Neural crest cell (in vitro differentiated cells): ENCODE data around the gene CCDC149. TPM values are rescaled to one million over a fixed set of nuclear protein-coding genes. Genes with fewer than 3 reads are reported as not detected.

Experiments
- DNase-seq: peaks from one replicate; pipeline ENCODE4 v3.0.0; 2021; ENCODE audit warnings: low read depth, mixed read lengths, low spot score
- H3K27ac Mint-ChIP-seq: one replicate; pipeline ENCODE4 v1.8.0; 2021; ENCODE audit warnings: mild to moderate bottlenecking, mixed read lengths; ENCODE audit not compliant: unreplicated experiment
- H3K27me3 Mint-ChIP-seq: 2 replicates; pipeline ENCODE4 v1.8.0; 2021; ENCODE audit warnings: low read depth, mild to moderate bottlenecking, mixed read lengths
- H3K36me3 Mint-ChIP-seq: 2 replicates; pipeline ENCODE4 v1.8.0; 2021; ENCODE audit warnings: low read depth, mild to moderate bottlenecking, mixed read lengths
- H3K4me1 Mint-ChIP-seq: 2 replicates; pipeline ENCODE4 v1.8.0; 2021; ENCODE audit warnings: mixed read lengths
- H3K4me3 Mint-ChIP-seq: one replicate; pipeline ENCODE4 v1.8.0; 2021; ENCODE audit warnings: mild to moderate bottlenecking, mixed read lengths
- H3K9me3 Mint-ChIP-seq: 2 replicates; pipeline ENCODE4 v1.8.0; 2021; ENCODE audit warnings: mixed read lengths
- total RNA-seq: library from RNA; stranded (reverse); gene quantifications from 2 replicates; pipeline ENCODE4 v1.2.1, GENCODE V29; 2021
- TF ChIP-seq, protein P1 (sequence below): fragments of 200-600 bp; sonication (generic); conservative IDR thresholded peaks from 2 replicates; pipeline ENCODE4 v1.5.0; 2021; ENCODE audit warnings: antibody characterized with exemption, mild to moderate bottlenecking

Gene CCDC149
- total RNA-seq, 1 donor from 2014 or later, result 11.9 TPM

DNA sequence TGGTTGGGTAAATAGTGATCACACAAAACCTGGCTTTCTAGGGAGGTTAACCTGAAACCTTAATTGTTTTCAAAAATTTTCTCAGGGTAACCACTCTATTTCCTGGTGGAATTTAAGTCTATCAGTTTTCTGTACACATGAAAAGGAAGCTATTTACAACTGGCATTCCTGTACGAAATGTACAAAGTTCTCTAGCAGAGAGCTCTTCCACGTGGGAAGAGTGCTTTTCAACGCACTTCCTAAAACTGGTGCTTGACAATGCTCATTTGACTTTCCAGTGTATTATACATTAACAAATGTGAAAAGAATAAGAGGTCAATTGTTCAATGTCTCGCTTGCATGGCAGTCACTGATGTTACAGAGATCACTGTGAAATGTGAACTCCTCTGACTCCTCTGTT, 120.3 kb downstream of the CCDC149 start:
- Mint-ChIP-seq H3K4me1 (peaks cover 27% of the 10 kb centered on the region), H3K27me3 (peaks cover 22% of the 10 kb centered on the region), H3K9me3 (peaks cover 3% of the 10 kb centered on the region), H3K36me3 (peaks cover 4% of the 10 kb centered on the region), H3K4me3 (no peak overlapping the region), H3K27ac (no peak overlapping the region)
- no peak for DNase-seq
- TF ChIP-seq, protein P1, sequence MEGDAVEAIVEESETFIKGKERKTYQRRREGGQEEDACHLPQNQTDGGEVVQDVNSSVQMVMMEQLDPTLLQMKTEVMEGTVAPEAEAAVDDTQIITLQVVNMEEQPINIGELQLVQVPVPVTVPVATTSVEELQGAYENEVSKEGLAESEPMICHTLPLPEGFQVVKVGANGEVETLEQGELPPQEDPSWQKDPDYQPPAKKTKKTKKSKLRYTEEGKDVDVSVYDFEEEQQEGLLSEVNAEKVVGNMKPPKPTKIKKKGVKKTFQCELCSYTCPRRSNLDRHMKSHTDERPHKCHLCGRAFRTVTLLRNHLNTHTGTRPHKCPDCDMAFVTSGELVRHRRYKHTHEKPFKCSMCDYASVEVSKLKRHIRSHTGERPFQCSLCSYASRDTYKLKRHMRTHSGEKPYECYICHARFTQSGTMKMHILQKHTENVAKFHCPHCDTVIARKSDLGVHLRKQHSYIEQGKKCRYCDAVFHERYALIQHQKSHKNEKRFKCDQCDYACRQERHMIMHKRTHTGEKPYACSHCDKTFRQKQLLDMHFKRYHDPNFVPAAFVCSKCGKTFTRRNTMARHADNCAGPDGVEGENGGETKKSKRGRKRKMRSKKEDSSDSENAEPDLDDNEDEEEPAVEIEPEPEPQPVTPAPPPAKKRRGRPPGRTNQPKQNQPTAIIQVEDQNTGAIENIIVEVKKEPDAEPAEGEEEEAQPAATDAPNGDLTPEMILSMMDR, result no peak

DNA sequence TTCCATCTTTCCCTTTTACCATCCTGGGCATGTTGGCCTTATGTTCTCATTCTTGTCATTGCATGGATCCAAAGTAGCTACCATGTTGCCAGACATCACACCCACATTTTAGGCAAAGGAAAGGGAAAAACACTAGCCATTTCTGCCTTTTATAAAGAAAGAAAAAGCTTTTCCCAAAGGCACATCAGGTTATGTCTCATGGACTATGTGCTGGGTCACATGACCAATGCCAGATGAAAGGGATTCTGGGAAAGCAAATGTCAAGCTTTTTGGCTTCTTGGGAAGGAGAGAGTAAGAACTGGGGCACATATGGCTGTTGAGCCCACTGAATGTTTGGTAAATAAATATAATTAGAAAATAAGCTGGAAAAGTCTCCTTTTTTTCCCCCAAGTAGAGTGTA, 121.8 kb downstream of the CCDC149 start:
- Mint-ChIP-seq H3K27ac (no peak overlapping the region), H3K4me1 (peaks cover 27% of the 10 kb centered on the region), H3K36me3 (peaks cover 4% of the 10 kb centered on the region), H3K9me3 (peaks cover 5% of the 10 kb centered on the region), H3K27me3 (peaks cover 14% of the 10 kb centered on the region), H3K4me3 (no peak overlapping the region)
- no peak for DNase-seq
- TF ChIP-seq, protein P1, result no peak

DNA sequence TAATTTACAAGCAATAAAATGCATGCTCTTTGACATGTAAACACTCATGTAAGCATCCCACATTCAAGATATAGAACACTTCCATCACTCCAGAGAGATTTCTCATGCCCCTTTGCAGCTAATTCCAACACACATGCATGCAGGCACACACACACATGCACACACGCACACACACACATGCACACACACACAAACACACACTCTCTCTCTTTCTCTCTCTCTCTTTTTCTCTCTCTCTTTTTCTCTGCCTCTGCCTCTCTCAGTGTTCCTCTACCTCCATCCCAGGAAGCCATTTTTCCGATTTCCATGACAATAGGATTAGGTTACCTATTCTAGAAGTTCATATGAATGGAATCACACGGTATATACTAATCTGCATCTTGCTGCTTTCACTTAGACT, 129.3 kb downstream of the CCDC149 start:
- H3K36me3 Mint-ChIP-seq, result peaks cover 4% of the 10 kb centered on the region
- H3K9me3 Mint-ChIP-seq, result peaks cover 3% of the 10 kb centered on the region
- no peak overlapping the region for H3K4me3 Mint-ChIP-seq
- H3K27ac Mint-ChIP-seq, result no peak overlapping the region
- no peaks in the 10 kb centered on the region for H3K27me3 Mint-ChIP-seq
- TF ChIP-seq, protein P1, result no peak
- no peak for DNase-seq
- peaks cover 22% of the 10 kb centered on the region for H3K4me1 Mint-ChIP-seq

DNA sequence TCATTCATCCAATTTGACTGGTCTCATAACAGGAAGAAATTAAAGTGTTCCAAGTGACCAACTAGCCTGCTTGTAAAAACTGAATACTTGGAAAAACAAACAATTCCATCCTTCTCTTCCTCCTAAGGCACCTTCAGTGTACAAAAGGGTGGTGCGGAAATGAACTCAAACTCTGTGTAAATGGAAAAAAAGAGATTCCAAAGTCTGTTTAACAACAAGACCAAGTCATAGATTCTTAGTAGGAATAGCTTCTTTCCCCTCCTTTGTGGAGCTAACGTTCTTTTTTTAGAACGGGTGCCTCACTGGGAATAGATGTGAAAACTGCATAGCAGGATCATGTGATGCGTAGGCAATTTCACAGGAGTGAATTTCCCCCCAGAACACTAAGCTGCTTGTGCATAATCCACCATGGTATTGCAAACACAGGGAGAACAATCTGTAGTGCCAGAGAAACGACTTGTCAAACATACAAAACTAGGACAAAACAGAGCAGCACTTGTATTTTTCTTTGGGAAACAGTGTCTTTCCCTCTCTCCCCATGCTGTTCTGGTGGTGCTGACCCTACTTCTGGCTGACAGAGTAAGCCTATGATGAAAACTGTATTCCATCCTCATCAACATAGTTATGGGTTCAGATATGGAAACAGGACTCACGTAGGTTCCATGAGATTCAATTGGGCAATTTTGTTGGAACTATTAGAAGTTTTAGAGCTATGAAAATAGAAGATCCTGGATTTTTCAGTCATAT, 130.7 kb downstream of the CCDC149 start:
- Mint-ChIP-seq H3K27ac (no peak overlapping the region), H3K4me1 (peaks cover 22% of the 10 kb centered on the region), H3K27me3 (no peaks in the 10 kb centered on the region), H3K36me3 (no peaks in the 10 kb centered on the region), H3K4me3 (peak overlapping the region; percentile 2), H3K9me3 (peaks cover 3% of the 10 kb centered on the region)
- TF ChIP-seq, protein P1, result no peak
- no peak for DNase-seq

DNA sequence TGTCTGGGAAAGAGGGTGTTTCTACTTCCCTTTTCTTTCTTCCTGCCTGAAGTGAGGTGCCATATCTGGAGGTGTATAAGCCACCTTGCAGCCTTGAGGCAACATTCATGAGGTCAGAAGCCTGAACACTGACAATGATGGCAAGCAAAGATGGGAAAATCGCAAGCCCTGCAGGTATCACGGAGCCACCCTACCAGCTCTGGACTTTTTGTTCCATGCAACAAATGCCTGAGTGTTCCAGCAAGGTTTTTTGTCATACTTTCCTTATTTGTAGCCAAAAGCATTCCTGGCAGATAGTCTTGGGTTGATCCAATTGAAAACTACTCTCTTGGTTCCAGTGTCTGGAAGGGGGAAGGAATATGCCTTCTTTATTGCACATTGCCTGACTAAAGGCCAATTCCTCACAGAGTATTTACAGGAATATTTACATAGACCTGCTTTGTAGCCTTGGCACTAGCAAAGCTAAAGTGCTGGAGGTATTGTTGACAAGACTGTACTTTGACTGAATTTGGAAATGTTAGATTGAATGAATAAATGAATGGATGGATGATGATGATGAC, 131.8 kb downstream of the CCDC149 start:
- Mint-ChIP-seq H3K27ac (no peak overlapping the region), H3K27me3 (no peaks in the 10 kb centered on the region), H3K4me3 (no peak overlapping the region), H3K36me3 (no peaks in the 10 kb centered on the region), H3K9me3 (no peaks in the 10 kb centered on the region), H3K4me1 (peaks cover 22% of the 10 kb centered on the region)
- no peak for DNase-seq
- TF ChIP-seq, protein P1, result no peak
